Activated T-cell treated with anti-CD3 and anti-CD28 coated beads, Interleukin-2, amount 50 U/mL, for 1 hour (primary cell): Measurements from ENCODE around the gene CAMK2A.

Source experiments
- DNase-seq: peaks from one replicate; pipeline ENCODE4 v3.0.0-alpha.2; 2020

CAMK2A gene

DNA sequence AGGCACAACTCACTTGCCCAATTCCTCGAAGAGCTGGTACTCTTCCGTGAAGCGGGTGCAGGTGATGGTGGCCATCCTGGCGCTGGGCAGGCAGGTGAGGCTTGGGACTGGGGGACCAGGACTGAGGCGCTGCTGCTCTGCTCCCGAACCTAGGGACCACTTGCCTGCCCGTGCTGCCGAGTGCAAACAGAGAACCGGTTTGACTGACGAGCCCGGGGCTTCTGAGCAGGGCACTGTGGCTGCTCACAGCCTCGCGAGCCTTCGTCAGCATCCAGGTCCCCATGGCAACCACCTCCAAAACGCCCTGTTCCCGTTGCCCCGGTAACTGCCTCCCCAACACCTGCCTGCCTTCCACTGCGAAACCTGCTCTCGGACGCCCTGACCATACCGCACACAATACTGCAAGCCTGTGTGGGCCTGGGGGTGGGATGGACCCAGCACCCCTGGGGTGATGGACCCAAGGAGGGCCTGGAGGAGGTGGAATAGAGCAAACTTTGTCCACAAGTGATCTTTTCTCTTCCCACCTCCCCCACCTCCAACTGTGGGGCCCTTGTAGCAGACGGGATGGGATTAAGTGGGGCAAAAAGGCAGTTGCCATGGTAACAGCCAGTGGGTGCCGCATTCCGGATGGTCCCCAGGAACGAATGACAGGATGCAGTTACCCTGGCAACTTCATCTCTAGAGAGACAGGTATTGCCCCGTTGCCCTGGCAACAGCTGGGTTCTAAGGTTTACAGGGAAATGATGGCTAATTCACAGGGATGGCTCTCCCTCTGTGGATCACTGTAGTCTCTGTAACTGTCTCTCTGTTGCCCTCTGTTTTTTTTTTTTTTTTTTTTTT lies at the start of gene CAMK2A:
Gene CAMK2A, minus strand, starts transcription at position 223 of the 840 bp plus-strand sequence. Its CDS starts 148 bp downstream, at position 75.
- DNase-seq, result no peak

DNA sequence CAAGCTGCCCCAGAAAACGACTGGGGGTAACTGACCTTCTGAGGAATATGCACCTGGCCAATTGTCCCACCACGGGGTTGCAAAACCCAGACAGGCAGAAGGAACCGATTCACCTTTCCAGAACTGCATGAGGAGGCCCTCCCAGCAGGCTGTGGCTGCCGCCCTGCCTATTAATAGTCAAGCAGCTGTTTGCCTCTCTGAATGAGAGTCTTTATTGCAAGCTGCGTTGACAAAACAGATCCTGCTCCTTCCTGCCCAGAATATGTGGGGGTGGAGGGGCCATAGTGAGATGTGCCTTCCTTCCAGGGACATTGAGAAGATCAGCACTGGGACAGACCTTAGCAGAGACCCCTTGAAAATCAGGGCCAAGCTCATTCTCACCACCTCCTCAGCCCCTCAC lies 49.6 kb upstream of the CAMK2A start:
- DNase-seq, result no peak

DNA sequence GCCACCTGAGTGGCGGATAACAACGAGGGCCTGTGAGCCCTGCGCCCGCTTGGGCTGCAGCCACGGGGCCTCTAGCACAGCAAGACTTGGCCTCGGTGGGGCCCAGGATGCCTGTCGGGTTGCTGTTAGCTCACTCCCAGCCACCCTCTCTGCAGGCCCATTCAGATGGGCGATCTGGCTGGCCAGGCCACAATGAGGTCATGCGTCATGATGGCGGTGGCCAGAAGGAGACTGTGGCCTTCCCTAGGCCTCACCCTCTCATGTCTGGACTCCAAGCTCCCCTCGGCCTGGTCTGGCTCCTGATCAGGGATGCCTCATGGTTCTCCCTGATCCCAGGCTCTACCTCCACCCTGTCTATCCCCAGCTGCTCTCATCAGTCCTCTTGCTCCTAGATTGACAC lies 49.0 kb upstream of the CAMK2A start:
- DNase-seq, result no peak

DNA sequence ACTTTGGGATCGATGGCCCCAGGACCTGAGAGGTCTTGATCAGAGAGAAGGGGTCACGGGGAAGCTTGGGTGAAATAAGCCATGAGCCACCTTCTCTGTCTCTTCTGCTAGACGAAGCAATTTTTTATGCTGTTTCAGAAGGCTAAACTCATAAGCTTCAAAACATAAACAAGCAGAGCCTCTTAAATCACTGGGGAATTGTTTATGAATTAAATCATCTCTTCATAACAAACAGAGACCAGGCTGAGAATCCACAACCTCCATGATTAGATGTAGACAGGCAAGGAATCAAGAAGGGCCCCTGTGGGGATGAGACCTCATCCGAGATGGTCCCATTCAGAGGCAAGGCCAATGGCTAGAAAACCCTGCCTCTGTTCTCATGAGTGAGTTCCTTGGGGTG lies 46.2 kb upstream of the CAMK2A start:
- no peak for DNase-seq

DNA sequence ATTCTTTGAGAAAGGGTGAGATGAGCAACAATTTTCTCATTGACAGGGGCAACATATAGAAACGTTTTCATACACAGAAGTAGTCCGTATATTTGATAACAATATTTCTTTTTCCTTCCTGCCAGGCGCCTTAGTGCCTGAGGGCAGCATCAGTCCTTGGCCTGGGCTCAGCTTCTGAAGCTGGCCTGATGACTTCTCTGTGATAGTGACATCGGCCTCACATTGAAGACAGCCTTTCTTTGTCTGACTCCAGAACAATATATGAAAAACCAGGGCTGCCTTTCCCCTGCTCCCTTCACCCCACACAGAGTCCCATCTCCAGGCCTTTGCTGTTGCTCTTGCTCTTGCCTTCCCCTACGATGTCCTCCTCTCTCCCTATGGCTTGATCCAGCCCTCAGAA lies 43.8 kb upstream of the CAMK2A start:
- no peak for DNase-seq

DNA sequence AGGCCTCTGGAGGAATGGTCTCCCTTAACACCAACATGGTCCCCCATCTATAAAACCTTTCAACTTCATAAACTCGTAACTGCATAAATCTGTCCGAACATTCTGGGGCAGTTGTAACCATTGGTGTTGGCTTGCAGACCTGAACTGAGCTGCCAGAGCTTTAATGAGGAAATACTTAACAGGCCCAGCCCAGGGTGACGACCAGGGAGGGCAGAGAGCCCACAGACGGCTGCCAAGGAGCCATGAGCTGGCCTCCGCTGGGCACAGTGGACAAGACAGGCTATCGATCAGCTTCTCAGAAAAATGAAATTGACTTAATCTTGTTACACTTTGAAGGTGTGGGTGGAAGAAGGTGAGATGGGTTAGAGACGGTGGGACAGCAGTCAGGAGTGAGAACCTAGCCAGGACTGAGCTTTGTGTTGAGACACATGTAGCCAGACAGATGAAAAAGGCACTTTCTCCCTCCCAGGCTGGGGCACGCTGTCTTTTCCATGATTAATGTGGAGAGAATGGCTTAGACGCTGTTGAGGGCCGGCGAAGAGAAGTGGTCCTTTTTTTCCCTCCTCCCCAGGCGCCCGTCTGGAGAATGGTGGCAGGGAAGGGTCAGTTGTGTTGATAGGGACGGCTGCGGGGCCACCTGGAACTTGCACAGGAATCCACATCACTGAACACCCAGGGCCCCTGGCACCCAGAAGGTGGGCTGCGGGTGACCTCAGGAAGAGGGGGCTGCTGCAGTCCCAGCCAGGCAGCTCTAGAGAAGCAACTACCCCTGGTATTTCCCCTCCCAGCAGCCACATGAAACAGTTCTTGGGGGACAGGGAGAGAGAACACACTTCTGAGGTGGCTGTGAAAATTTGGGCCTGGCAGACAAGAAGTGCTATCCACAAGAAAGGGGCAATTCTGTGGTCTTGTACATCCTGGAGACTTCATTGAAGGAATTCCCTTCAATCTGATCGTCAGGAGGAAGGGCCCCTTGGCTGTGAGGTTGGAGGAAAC lies 40.6 kb upstream of the CAMK2A start:
- no peak for DNase-seq

DNA sequence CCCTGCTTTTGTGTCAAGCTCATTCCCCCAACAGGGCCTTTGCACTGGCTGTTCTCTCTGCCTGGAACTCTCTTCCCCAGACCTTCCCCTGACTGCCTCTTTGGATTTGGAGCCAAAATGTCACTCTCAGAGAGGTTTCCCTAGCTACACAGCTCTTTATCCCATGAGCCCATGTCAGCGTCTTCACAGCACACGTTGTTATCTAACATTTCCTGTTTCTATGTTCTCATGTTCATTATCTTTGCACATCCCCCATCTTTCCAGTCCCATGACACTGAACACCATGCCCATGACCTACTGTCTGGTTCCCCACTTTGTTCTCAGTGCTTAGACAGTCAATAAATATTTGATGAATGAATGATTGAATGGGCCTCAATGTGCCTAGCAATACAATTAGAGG lies 39.5 kb upstream of the CAMK2A start:
- no peak for DNase-seq

DNA sequence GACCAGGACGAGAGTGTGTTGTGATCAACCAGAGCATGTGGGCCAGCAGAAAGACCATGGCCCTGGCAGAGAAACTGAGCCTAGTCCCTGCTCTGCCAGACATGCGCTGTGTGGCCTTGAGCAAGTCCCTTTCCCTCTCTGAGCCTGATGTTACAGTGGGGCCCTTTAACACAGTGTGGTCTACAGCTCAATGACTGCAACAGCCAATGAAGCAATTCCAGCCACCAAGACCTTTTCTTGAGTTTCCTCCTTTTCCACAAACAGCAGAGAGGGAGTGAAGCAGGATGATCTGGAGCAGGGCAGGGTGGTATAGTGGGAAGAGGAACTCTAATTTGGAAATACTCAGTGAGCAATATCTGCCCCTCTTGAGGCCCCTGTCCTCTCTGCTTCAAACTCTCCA lies 38.9 kb upstream of the CAMK2A start:
- no peak for DNase-seq

DNA sequence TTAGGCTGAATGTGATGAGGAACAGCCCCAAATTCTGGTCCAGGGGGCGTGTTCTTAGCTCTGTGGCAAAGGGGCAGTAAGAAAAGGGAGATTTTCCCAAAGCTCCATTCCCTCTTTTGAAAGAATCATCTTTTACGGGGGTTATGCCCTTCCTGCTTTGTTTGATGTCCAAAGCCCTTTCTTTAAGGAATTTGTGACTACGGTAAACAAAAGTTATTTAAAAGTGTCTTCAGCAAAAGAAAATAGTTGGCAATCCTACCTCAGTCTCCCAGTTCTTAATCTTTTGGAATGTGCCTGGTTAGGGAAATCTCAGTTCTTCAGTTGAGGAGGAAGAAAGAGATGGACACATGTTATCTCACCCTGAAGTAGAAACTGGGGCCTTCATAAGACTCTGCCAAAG lies 37.6 kb upstream of the CAMK2A start:
- no peak for DNase-seq

DNA sequence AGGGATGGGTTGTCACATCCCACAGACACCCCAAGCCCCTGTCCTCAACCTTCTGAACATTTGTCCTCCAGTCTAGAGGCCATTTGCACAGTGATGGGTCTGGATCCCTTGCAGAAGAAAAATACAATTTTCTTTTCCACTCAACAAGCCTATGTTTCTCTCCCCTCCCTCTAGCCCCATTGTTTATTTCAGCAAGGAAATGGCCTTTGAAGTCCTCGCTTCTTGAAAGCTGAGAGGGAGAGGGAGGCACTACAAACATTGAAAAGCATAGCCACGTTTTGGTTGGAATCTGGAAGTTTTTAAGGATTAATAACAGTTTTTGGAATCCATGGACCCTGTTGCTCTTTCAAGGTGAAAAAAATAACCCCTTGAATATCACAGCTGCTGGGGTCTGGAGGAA lies 37.1 kb upstream of the CAMK2A start:
- no peak for DNase-seq

DNA sequence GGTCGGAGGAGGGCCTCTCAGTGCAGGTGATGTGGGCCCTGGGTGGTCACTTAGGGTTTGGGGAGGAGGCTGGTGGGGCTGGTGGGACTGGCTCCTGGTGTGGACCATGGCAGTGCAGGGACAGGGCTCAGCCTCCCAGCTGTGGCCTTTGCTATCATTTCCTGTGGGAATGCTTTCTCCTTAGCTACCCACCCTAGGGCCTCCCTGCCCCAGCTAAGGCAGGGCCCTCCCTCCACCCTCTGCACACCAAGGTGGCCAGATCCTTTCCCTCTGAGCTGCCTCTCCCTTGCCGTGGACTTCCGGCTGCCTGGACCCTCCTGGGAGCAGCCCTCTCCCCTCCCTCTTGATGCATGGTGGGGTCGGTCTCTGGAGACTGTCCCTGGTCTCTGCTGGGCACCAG lies 35.9 kb upstream of the CAMK2A start:
- DNase-seq, result no peak

DNA sequence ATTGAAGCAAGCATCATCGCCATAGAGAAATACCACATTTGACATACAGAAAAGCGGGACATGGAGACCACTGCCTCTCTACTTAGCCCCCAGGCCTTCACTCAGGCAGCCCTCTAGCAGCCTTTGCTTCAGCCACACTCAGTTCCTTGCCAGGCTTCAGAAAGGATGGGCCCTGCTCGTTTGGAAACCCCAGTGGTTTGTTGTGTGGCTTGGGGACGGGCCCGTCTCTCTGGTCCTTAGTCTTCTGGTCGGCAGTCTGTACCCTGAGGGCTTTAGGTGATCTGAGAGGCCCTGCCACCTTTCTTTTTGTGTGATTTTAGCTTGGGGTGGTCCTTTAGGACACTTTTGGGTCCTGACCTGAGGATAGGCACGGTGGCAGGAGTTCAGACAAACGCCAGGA lies 34.2 kb upstream of the CAMK2A start:
- DNase-seq, result no peak

DNA sequence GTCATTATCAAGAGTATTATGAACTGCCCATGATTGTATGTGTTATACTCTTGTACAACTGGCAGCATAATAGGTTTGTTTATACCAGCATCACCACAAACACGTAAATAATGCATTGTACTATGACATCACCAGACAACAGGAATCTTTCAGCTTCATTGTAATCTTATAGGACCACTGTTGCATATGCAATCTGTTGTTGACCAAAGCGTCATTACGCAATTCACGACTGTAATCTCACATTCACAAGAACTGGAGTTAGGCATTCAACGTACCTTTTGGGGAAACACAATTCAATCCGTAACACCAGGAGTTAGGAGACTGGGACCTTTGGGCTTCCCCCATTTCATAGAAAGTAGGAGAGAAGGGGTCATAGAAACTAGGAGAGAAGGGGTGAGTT lies 33.5 kb upstream of the CAMK2A start:
- DNase-seq, result no peak

DNA sequence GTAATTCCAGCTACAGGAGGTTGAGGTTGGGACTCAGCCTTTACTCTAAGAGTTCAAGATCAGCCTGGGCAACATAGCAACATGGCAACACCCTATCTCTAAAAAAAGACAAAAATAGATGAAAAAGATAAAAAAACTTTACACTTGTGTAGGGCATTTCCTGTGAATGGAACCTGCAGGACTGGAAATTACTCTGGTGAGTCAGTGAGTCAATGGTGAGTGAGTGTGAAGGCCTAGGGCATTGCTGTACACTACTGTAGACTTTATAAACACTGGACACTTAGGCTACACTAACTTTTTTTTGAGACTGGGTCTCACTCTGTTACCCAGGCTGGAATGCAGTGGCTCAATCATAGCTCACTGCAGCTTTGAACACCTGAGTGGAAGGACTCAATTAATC lies 32.6 kb upstream of the CAMK2A start:
- no peak for DNase-seq

DNA sequence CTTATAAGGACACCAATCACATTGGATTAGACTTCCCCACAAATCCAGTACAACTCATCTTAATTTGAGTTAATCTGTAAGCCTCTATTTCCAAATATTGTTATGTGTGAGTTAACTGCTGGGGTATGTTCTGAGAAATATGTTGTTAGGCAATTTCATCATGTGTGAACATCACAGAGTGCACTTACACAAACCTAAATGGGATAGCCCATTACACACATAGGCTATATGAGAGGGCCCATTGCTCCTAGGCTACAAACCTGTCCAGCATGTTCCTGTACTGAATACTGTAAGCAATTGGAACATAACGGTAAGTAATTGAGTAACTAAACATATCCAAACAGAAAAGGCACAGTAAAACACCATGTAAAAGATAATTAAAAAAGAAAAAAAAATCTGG lies 32.2 kb upstream of the CAMK2A start:
- no peak for DNase-seq

DNA sequence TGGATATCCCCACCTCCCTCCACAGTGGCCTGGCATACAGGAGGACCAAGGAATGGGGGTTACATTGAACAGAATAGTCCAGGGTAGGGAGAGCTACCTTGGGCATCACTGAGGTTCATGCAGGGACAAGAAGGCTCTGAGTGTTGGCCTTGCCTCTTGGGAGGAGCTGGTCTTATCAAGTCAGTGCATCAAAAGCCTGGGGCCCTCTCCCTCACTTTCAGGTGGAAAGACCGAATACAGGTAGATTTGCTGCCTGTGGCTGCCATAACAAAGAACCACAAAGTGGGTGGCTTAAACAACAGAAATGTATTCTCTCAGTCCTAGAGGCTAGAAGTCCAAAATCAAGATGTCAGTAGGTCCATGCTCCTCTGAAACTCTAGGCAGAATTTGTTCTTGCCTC lies 31.6 kb upstream of the CAMK2A start:
- DNase-seq, result no peak

DNA sequence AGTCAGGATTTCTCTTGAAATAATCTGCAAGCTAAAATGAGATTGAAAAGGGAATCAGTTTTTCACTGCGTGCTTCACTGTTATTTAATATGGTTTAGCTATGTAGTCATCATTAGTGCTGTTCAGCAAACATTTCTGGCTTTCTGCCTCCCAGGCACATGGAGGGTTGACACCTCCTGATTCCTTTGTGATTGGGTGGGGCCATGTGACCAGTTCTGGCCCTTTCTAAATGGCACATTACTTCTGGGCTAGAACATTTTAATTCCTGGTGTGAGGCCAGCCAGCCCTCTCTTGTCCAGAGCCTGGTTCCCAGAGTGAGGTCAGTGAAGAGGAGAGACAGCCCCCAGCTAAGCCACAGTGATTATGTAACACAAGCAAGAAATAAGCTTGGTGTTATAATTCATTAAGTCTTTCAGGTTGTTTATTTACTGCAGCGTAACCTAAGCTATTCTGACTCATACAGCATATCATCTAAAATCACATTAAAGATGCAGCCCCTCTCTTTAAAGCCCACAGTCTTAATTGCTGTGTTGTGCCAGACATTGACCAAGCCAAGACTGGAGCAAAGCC lies 30.6 kb upstream of the CAMK2A start:
- DNase-seq, result no peak

DNA sequence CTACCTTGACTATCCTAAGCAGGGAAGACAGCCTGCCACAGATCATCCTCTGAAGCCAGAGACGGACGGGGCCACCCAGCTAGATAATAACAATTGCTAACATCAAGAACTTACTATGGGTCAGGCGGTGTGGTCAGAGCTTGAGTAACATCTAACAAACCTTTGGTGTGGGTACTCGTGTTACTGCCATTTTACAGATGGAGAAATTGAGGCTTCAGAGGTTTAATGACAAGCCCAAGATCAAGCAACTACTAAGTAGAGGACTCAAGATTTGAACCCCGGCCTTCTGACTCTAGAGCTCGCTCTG lies 29.9 kb upstream of the CAMK2A start:
- DNase-seq, result no peak

DNA sequence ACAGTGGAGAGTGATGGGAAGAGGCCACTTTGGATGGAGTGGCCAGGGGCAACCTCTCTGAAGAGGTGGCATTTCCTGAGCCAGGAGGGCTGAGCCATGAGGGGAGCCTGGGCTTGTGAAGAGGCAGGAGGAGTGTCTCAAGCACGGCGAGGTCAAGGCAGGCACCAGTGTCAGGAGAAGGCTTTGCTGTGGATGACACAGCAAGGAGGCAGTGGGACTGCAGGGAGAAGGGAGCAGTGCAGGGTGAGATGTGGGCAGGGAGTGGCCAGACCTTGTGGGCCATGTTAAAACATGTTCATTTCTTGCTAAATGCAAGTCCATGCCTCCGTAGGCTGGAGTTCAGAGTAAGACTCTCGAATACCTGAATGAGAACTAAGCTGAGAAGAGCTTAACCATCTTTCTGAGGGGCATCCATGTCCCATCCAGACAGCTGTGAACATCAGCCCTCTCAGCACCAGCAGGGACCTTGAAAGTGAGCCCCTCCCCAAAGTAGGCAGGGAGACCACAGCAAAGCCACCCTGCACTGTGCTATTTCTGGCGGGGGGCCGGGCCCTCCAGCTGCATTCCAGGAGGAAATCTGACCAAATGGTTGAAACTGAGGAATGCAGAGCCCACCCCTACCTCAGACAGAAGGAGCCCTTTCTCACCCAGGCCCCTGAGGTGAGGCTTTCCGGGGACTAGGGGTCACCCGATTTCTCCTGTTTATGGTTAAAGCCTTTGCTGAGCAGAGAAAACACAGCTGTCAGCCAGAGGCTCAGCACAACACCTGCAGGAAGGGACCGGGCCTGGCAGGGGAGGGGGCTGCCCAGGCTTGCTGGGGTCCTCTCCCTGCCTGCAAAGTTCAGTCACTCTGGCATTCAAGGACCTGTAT lies 29.3 kb upstream of the CAMK2A start:
- DNase-seq, result no peak

DNA sequence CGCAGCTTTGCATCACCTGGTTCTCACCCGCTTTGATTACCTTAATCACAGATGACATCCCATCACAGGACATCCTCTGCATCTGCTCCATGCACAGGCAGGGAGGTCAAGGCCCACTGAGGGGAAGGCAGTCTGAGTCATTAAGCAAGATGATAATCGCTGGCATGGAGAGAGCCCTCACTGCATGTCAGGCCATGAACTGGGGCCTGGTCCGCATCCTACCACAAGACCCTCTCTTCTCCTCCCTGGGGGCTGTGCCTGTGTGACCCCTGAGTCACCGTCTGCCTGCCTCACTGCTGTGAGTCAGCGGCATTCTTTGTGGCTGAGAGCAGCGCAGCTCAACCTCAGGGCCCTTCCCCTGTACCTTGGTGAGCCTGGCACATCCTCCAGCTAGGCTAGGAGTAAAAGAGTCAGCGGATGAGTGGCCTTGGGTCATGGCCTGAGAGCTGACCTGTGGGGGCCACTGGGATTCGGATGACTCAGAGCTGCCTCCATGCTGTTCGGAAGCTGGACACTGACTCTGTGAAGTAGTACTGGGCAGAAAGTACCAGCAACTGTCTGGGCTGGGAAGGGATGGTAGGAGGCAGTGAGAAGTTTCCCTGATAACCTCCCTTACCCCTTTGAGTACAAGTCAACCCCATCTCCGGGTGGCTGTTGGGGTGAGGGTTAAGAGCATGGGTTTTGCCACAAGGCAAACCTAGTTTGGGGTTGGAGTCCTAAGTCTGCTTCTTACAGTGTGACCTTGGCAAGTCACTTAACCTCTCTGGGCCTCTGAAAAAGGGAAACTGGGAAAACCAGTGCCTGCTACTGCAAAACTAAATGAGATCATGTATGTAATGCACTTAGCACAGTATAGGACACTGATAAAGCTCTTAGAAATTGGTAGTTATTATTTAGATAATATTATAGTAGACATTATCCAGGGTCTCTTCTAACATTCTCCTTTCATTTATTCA lies 27.8 kb upstream of the CAMK2A start:
- DNase-seq, result no peak

DNA sequence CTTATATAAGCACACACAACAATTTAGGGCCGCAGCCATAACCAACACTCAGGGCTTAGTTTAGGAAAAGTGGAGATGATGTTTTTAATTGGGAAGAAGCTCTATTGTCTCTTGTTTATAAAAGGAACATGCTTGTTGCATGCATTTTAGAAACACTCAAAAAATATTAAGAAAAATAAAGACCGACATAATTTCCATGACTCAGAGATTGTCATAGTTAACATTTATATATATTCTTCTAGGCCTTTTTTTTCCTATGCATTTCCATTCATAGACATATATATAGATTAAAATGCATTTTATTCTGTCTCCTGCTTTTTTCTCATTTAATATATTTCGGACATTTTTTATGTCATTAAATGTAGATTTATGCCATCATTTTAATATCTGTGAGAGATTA lies 26.7 kb upstream of the CAMK2A start:
- no peak for DNase-seq

DNA sequence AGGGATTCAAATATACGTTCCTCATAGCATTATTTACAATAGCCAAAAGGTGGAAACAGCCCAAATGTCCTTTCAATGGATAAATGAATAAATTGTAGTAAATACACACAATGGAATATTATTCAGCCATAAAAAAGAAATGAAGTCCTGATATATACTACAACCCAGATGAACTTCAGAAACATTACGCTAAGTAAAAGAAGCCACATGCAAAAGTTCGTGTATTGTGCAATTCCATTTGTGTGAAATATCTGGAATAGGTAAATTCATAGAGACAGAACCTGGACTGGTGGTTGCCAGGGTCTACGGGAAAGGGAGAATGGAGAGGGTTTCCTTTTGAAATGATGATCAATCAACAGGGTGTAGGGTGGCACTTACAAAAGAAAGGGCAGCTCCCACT lies 25.7 kb upstream of the CAMK2A start:
- DNase-seq, result no peak
